HG02763 (cell line): ENCODE results near the gene FARS2.

ENCODE experiments used
- ATAC-seq: cut with Tn5 transposase; IDR thresholded peaks from one replicate; pipeline ENCODE4 v1.9.1; 2021; ENCODE audit warnings: mild to moderate bottlenecking, moderate library complexity; ENCODE audit not compliant: unreplicated experiment

FARS2 gene

DNA sequence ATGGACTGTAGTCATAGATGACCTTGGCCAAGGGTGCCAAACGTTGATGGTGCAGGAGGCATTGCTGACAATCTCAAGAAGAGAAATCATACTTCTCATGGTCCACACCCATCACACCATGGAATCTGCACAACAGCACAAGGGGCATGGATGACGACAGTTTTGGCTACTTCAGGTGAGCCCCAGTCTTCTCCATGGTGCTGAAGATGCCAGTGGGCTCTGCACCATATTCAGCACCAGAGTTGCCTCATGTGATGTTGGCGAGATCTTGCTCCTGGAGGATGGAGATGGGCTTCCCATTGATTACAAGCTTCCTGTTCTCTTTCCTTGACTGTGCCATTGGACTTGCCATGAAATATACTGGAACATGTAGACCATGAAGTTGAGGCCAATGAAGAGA, 556.6 kb downstream of the FARS2 start:
- ATAC-seq: no peak

DNA sequence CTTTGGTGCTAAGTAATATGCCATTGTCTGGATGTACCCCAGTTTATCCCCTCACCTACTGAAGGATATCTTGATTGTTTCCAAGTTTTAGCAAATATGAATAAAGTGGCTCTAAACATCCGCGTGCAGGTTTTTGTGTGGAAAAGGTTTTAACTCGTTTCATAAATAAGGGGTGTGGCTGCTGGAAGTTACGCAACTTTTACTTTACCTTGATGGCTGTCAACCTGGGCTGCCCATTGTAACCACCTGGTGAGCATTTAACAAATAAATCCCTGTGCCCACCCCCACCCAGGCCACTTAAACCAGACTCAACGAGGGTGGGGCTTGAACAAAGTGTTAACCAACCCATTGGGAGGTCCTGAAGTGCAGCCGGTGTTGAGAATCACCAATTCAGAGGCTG, 557.6 kb downstream of the FARS2 start:
- no peak for ATAC-seq
